ENCODE data around the gene NCBP3.

Gene NCBP3

DNA sequence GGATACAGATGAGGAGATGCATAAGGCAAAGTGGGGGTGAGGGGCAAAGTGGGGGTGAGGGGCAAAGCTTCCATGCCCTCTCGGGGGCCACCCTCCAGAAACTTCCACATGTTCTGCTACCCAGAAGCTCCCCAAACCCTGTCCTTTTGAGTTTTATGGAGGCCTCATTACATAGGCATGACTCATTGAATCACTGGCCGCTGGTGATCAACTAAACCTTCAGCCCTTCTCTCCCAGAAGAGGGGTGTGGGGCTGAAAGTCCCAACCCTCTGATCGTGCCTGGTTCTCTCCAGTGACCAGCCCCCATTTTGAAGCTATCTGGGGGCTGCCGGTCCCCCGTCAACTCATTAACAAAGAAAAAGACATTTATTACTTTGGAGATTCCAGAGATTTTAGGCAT lies 72.5 kb downstream of the NCBP3 start:
- DNase-seq, result no peak

DNA sequence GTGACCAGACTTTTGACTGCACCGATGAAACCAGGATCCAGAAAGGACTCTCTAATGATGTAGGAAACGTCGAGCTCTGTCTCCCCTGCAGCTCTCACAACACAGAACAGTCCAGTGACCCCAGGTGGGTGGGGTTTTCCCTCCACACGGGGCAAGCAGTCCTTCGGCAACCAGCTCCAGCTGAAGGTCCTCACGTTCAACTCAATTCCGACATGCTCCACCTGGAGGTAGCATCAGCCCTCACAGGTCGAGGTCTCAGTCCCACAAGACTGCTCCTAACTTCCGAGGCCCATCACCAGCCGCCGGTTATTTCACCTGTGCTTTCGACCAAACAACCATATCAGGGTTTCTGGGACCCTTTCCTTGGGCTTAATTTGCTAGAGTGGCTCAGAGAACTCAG lies 73.3 kb downstream of the NCBP3 start:
- intact Hi-C loops (cut with DNase I), result no loop called here
- DNase-seq, result no peak

More for the DNA sequence above, 72.5 kb downstream of the NCBP3 start:
- intact Hi-C loops (cut with DNase I), result no loop called here

DNA sequence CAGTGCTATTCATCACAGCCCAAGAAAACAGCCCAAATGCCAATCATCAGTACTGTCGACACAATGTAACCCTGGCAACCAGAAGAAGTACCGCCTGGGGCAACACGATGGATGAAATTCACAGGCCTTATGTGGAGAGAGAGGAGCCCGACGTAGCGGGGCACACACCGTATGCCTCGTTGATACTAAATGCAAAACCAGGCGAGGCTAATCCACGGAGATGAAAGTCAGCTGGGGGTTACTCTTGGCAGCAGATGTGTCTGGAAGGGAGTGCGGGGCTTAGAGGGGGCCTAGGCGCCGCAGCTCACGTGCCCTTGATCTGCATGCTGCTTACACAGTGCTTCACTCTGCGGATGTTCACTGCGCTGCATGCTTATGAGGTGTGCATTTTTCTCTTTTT lies 74.9 kb downstream of the NCBP3 start:
- intact Hi-C loops (cut with DNase I), result no loop called here
- DNase-seq, result peak in 1 of 42 donors; percentile 28

DNA sequence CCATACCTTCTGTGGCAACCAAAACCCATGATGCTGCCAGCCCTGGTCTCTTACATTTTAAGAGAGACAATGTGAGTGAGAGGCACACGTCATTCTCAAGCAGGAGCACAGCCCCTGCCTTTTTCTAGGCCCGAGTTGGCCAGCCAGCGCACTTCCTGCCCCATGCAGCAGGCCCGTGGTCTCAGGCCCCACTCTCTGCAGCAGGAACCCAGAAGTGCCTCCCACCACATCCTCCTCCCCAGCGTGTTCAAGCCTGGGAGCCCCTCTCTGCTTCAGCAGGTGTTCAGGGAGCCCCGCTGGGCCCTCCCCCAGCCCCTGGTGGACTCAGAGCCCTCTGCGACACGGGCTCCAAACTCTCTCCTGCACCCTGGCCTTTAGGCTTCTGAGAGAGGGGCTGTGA lies 75.6 kb downstream of the NCBP3 start:
- intact Hi-C loops (cut with DNase I), result no loop called here
- no peak for DNase-seq

DNA sequence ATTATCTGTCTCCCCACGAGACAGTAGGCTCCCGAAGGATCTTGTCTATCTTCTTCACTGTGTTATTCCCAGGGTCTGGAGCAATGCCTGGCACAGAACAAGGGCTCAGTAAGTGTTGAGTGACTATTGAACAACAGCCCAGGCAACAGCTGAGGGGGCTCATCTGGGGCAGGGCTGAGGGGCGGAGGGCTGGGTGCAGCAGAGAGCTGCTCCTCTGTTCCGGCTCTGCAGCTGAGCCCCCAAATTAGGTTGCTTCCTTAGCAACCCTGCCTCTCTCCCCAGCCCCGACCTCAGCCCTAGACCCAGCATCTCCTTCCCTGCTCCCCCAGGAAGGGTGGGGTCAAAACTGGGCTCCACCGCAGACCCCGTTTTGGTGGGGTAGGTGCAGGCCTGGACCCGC lies 77.3 kb downstream of the NCBP3 start:
- intact Hi-C loops (cut with DNase I), result no loop called here
- DNase-seq, result no peak

DNA sequence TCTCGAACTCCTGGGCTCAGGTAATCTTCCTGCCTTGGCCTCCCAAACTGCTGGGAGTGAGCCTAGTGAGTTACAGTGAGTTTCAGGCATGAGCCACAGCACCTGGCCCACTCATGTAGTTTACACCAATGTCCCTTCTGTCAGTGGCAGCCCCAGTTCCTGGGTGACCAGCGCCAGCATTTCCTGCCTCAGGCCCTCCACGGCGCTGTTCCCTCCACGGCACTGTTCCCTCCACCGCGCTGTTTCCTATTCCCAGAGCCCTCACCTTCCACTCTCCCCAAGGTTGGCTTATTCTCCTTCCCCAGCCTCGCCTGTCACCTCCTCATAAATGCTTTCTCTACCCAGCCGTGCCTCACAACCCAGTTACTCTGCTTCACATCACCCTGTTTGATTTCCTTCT lies 77.7 kb downstream of the NCBP3 start:
- intact Hi-C loops (cut with DNase I), result no loop called here
- DNase-seq, result no peak

DNA sequence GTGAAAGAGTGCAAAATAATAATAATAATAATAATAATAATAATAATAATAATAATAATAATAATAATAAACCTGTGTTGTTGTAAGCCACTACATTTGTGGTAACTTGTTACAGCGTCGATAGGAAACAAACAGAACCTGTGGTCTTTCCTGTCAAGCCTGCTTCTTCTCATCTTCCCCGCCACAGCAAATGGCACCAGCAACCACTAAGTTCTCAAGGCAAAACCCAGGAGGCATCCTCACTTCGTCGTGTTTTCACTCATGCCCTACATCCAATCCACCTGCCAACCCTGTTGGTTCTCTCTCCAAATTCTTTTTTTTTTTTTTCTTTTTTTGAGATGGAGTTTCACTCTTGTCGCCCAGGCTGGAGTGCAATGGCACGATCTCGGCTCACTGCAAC lies 79.3 kb downstream of the NCBP3 start:
- intact Hi-C loops (cut with DNase I), result no loop called here
- DNase-seq, result no peak

DNA sequence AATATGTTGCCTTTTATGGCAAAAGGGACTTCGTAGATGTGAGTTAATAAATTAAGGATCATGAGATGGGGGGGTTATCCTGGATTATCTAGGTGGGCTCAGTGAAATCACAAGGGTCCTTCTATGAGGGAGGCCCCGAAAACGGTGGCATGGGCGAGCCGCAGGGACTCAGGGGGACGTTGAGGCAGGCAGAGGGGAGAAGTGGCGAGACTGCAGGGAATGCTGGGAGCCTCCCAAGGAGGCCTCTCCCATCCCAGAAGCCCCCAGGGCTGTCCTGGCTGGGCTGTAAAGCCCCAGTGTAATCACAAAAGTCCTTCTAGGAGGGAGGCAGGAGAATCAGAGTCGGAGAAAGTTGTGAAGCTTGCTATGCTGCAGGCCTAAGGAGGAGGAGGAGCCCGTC lies 80.1 kb downstream of the NCBP3 start:
- DNase-seq, result no peak
- intact Hi-C loops (cut with DNase I), result no loop called here

DNA sequence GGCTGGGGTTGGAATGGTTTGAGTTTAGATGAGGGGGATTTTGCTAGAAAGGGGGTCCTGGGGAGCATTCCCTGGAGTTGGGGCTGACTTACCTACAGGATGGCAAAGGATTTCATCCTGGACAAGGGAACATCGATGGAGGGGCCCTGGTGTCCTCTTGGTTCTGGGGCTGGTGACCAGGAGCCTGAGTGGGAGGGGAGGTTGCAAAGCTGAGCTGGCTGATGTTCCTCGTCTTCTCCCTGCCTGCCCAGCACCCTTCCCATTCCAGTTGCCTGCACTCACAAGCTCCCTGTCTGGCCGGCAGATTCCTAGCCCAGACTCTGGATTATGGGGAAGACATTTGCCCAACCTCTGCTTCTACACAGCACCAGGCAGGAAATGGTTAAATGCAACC lies 82.3 kb downstream of the NCBP3 start:
- intact Hi-C loops (cut with DNase I), result no loop called here
- no peak for DNase-seq

DNA sequence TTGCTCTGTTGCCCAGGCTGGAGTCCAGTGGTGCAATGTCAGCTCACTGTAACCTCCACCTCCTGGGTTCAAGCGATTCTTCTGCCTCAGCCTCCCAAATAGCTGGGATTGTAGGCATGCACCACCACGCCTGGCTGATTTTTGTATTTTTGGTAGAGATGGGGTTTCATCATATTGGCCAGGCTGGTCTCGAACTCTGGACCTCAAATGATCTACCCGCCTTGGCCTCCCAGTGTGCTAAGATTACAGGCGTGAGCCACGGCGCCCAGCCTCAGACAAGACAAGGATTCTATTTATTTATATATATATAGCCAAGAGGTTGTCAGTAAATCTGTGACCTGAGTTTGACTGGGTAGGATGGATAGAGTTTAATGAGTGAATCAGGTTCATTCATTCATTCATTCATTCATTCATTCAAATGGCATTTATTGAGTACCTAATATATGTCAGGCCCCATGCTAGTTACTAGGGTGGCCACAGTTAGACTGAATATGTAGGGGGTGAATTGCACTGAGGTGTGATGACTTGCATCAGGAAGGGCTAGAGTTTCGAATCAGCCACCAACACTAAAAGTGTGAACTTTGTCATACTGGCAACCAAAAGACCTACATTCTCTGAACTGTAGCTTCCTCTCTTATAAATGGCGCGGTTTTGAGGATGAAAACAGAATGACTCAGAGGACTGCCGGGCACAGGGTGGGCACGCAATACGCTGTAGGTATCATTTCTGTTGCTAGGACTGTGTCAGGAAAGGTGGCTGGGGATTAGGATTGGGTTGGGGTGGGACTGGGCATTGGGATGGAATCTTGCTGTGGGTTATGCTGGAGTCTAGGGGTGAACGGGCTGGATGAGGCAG lies 82.9 kb downstream of the NCBP3 start:
- DNase-seq, result no peak
- intact Hi-C loops (cut with DNase I), result no loop called here

DNA sequence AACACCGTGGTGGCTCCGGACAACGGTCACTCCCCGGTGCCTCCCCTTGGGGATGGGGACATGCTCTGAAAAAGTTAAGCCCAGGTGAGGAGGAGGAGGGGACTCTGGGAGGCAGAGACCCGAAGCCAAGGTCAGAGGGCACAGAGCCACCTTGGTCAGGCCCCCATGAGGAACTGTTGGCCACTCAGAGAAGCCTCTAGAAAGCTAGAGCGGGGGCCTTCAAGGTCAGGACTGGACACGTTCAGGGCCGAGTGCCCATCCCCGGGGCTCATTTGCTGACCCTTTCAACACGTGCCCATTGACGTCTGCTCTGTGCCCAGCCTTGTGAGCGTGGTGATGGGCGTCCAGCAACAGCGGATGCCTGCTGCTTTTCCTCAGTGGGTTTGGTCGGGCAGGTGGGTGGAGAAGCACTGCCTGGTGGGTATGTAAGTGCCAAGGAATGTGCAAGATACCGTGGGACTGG lies 84.1 kb downstream of the NCBP3 start:
- no peak for DNase-seq
- intact Hi-C loops (cut with DNase I), result no loop called here

DNA sequence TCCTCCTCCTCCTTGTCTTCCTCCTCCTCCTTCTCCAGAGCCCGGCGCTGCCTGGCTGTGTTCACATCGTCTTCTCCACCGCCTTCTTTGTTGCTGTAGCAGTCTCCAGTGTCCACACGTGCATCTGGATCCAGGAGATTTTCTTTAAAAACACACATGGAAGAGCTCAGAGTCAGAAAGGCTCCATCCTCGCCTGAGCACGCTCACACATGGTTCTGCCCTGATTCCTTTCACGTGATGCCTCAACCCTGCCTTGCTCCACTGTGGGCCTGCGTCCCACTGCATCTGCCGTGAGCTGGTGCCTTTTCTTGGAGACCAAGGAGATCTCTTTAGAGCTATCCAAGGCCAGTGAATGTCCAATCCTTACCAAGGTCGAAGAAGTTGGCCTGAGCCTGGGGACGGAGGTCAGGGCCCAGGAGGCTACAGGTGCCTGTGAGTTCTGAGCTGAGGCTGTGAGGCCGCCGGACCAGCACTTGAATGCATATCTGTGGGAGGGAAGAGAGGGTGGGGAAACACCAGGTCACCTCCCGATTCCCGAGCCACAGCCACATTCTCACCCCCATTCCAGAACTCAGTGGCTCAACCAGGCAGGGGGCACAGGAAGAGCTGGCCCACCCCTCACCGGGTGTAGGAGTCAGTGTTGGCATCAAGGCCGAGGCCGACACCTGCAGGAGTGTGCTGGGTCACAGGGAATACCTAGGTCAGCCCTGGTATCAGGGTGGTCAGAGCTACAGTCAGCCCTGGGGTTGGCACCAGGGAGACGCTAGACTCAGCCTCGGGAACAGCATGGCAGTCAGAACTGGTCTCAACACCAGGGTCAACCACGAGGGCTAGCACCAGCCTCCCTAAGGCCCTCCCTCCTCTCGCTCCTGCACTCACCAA lies 84.8 kb downstream of the NCBP3 start:
- peak in 1 of 42 donors; percentile 32 for DNase-seq
- intact Hi-C loops (cut with DNase I), result no loop called here

DNA sequence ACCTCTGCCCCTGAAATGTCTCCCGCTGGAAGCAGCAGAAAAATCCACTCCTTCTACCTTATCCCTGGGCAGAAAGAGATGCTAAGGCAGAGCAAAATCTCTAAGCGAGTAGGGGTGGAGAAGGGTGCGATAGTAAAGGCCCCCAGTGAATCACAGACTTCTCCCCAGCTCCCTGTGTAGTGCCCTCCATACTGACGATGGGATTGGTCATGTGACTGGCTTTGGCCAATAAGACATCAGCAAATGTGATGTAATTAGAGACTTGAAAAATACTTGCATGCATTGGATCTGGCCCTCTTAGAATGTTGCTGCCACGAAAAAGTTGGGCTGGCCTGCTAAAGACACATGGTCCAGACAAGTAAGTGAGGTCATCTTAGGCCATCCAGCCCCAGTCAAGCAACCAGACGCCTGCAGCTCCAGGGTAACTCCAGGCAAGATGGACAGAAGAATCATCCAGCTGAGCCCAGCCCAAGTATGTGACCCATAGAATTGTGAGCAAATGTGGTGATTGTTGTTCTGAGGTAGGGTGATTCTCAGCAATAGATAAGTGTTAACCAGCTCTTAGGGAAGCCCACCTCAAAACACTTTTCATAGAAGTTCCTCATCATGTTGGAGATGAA lies 86.3 kb downstream of the NCBP3 start:
- no peak for DNase-seq
- intact Hi-C loops (cut with DNase I), result no loop called here

DNA sequence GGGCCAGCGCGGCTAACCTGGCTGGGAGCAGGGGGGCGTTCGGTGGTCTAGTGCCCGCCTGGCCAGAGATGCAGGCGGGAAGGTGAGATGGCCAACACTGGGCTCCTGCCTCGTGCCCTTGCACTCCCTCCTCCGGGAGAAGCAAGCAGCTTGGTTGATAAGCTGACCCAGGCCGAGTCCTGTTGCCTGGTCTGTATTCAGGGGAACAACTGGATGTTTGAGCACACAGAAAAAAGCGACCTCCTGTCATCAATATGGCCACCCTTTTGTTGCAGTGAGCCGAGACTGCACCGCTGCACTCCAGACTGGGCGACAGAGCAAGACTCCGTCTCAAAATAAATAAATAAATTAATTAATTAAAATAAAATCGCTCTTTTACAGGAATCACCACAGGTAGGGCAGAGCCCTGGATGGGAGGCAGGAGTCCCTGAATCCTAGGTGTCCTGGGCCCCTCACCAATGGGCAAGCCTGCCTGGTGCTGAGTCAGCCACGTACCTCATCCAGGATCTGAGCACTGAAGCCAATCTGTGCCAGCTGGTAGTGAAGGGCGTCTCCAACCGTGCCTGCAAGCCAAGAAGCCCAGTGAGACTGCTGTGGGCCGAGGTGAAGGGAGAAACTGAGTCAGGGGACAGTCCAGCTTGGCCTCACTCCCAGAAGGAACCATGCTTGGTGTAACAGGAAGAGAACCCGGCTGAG lies 90.6 kb downstream of the NCBP3 start:
- no peak for DNase-seq
- intact Hi-C loops (cut with DNase I), result no loop called here

DNA sequence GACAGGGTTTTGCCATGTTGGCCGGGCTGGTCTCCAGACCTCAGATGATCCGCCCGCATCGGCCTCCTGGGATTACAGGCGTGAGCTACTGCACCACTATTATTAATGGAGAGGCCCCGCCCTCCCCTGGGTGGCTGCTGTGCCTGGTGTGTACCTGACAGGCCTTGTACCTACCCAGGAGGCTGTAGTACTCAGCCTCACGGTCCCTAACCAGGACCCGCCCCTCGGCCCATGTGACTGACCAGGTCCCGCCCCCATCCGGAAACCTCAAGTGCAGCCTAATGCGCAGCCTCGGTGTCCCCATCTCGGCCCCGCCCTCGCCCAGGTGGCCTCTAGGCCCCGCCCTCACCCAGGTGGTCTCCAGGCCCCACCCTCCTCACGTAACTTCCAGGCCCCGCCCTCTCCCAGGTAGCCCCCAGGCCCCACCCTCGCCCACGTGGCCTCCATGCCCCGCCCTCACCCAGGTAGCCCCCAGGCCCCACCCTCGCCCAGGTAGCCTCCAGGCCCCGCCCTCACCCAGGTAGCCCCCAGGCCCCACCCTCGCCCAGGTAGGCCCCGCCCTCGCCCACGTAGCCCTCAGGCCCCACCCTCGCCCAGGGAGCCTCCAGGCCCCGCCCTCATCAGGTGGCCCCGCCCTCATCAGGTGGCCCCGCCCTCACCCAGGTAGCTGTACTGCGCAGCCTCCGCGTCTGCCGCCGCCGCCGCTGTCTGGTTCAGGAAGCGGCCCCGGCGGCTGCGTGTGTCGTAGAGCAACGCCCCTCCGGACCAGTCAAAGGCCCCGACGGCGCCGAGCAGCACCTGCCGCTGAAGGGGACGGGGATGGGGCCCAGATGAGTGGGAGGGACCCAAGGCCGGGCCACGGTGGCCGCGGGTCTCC lies 91.3 kb downstream of the NCBP3 start:
- intact Hi-C loops (cut with DNase I), result no loop called here
- peak in 33 of 42 donors; percentile 17 to 77 (median 45) for DNase-seq

DNA sequence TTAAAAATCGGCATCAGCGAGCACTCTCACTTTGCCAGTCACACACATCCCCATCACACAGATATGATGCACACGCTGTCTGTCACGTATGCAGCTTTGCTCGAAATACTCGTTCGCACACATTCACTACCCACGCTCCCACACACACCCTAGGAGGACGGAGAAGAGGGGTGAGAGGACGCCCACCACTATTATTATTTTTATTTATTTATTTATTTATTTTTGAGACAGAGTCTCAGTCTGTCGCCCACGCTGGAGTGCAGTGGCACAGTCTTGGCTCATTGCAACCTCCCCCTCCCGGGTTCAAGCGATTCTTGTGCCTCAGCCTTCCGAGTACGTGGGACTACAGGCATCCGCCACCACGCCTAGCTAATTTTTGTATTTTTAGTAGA lies 92.0 kb downstream of the NCBP3 start:
- peak in 26 of 42 donors; percentile 4 to 65 (median 38) for DNase-seq

DNA sequence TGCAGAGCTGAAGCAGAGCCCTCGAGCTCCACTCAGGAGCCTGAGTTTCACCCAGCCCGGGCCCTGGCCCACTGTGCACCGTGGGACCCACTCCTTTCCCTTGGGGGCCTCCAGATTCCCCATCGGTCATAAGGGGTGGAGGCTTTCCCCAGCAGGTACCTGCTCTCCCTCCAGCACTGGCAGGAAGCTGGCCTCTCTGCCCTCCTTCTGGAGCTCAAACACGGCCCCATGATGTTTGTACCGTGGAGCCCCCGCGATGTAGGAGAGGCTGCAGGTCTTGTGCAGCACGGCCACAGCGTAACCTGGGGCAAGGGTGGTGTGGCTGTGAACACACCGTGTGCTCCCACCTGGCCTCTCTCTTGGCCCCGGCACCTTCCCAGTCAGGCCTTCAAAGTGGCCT lies 92.4 kb downstream of the NCBP3 start:
- DNase-seq, result no peak

More for the DNA sequence above, 92.0 kb downstream of the NCBP3 start:
- intact Hi-C loops (cut with DNase I), result no loop called here

More for the DNA sequence above, 92.4 kb downstream of the NCBP3 start:
- intact Hi-C loops (cut with DNase I), result no loop called here
